Vein endothelial cell (primary cell): ENCODE results near the gene PARP15. TPM values are rescaled to one million over a fixed set of nuclear protein-coding genes. Genes with fewer than 3 reads are reported as not detected.

Experiments used
- total RNA-seq: library from RNA; depleted of rRNA; stranded (reverse); fragments of >200 nt; gene quantifications from 2 replicates; pipeline ENCODE4 v1.2.3, GENCODE V29; 2012

Gene PARP15
- total RNA-seq: 0.98 and 1.3 TPM in 2 replicates

GRCh38 chr3:122577409-122578031 is at the start of gene PARP15:
Gene PARP15 (plus strand): TSS chr3:122577650. CDS start chr3:122577668, 18 bp downstream.

GRCh38 chr3:122564155-122564912 is 13.1 kb upstream of the PARP15 start, which contains the start of the genes DTX3L and PARP9:
Gene DTX3L (plus strand): TSS chr3:122564338. CDS start chr3:122564427, 89 bp downstream.
Gene PARP9 (minus strand): TSS chr3:122564300. CDS start chr3:122559620, 4,680 bp downstream.

GRCh38 chr3:122680475-122681283 is 103.2 kb downstream of the PARP15 start, which contains the start of gene PARP14:
Gene PARP14 (plus strand): TSS chr3:122680839. CDS start chr3:122680884, 45 bp downstream.

Other genes with a start within 250 kb of the PARP15 start
- 26.1 and 36.1 TPM in 2 replicates for gene MIX23, start 194.4 kb upstream of the PARP15 start, total RNA-seq
- 9.5 and 12.7 TPM in 2 replicates for gene FAM162A, start 193.5 kb upstream of the PARP15 start, total RNA-seq
- gene WDR5B, start 161.6 kb upstream of the PARP15 start, total RNA-seq: 4.9 and 5.3 TPM in 2 replicates
- gene KPNA1, start 62.7 kb upstream of the PARP15 start, total RNA-seq: 50.3 and 87.3 TPM in 2 replicates
- 7.5 and 9.6 TPM in 2 replicates for gene PARP9, start 13.3 kb upstream of the PARP15 start, total RNA-seq
- 14.0 and 19.5 TPM in 2 replicates for gene DTX3L, start 13.3 kb upstream of the PARP15 start, total RNA-seq
- gene PARP14, start 103.2 kb downstream of the PARP15 start, total RNA-seq: 55.1 and 78.7 TPM in 2 replicates
- 5.9 and 6.7 TPM in 2 replicates for gene HSPBAP1, start 216.2 kb downstream of the PARP15 start, total RNA-seq
- 22.3 and 22.5 TPM in 2 replicates for gene SLC49A4, start 217.4 kb downstream of the PARP15 start, total RNA-seq